Left ventricle myocardium superior (tissue), 1 donor: ENCODE measurements around the gene MALT1. TPM values are rescaled to one million over a fixed set of nuclear protein-coding genes. Genes with fewer than 3 reads are reported as not detected.
"Not testable (repeated sequence)": the region's sequence is repeated elsewhere in the genome, so short reads cannot be mapped to it uniquely, and the experiment has no call there.

Experiments used
- ATAC-seq: fragments of 200-7000 bp; cut with Tn5 transposase; one replicate; pipeline ENCODE4 v1.9.1; 2020; ENCODE audit warnings: mild to moderate bottlenecking, moderate library complexity
- DNase-seq: peaks from one replicate; pipeline ENCODE4 v3.0.0-alpha.2; 2020
- intact Hi-C: fragments of 100-400 bp; cut with micrococcal nuclease; formaldehyde crosslinking; loops from one replicate; pipeline ENCODE4 v1.11.0; 2022
- total RNA-seq: library from RNA; stranded (reverse); fragmentation: NEBNext Ultra II Directional; extraction: Animal tissue kit (Norgen Biotek cat#: 25700); gene quantifications from one replicate; pipeline ENCODE4 v1.2.1, GENCODE V29; 2021
- donor health status: DM: no; HTN: yes; CAD: no; lungs with severe emphysema.

MALT1 gene
- total RNA-seq, 1 donor from 2014 or later = 11.8 TPM

GRCh38 chr18:58721566-58722239 is 50.4 kb downstream of the MALT1 start:
- ATAC-seq = peak; percentile 99

GRCh38 chr18:58723810-58724602 is 52.7 kb downstream of the MALT1 start:
- peak; percentile 50 for ATAC-seq
- DNase-seq = no peak
- intact Hi-C loops = no loop called here

More at GRCh38 chr18:58721566-58722239, 50.4 kb downstream of the MALT1 start:
- intact Hi-C loops = no loop called here
- peak; percentile 81 for DNase-seq

- ATAC-seq = no peak
- intact Hi-C loops = no loop called here
- no peak for DNase-seq
Measured at GRCh38 chr18:58726671-58727070, 55.4 kb downstream of the MALT1 start.

- DNase-seq (peak; percentile 45), ATAC-seq (peak; percentile 76)
- intact Hi-C loops = no loop called here
Measured at GRCh38 chr18:58727776-58728500, 56.7 kb downstream of the MALT1 start.

- ATAC-seq (no peak), DNase-seq (no peak)
- intact Hi-C loops = no loop called here
Measured at GRCh38 chr18:58728719-58729118, 57.5 kb downstream of the MALT1 start.

GRCh38 chr18:58730618-58731017 is 59.4 kb downstream of the MALT1 start:
- ATAC-seq (no peak), DNase-seq (no peak)
- intact Hi-C loops = no loop called here

- intact Hi-C loops = no loop called here
- DNase-seq (no peak), ATAC-seq (no peak)
Measured at GRCh38 chr18:58732471-58732870, 61.2 kb downstream of the MALT1 start.

GRCh38 chr18:58733866-58734265 is 62.6 kb downstream of the MALT1 start:
- DNase-seq (no peak), ATAC-seq (no peak)
- intact Hi-C loops = no loop called here

- intact Hi-C loops = no loop called here
- DNase-seq (no peak), ATAC-seq (no peak)
Measured at GRCh38 chr18:58738322-58738721, 67.1 kb downstream of the MALT1 start.

- DNase-seq (no peak), ATAC-seq (peak; percentile 55)
- intact Hi-C loops = no loop called here
Measured at GRCh38 chr18:58745914-58746313, 74.6 kb downstream of the MALT1 start.

GRCh38 chr18:58748899-58749595 is 77.8 kb downstream of the MALT1 start:
- no peak for DNase-seq
- ATAC-seq = no peak
- intact Hi-C loops = no loop called here

- DNase-seq (no peak), ATAC-seq (no peak)
- intact Hi-C loops = no loop called here
Measured at GRCh38 chr18:58753976-58754375, 82.7 kb downstream of the MALT1 start.

- ATAC-seq (peak; percentile 86), DNase-seq (peak; percentile 69)
- intact Hi-C loops = no loop called here
Measured at GRCh38 chr18:58754544-58755068, 83.3 kb downstream of the MALT1 start.

- ATAC-seq = peak; percentile 91
- DNase-seq = peak; percentile 69
- intact Hi-C loops = no loop called here
Measured at GRCh38 chr18:58755304-58756010, 84.2 kb downstream of the MALT1 start.

- DNase-seq = no peak
- ATAC-seq = no peak
- intact Hi-C loops = no loop called here
Measured at GRCh38 chr18:58756148-58756547, 84.9 kb downstream of the MALT1 start.

GRCh38 chr18:58756596-58757240 is 85.5 kb downstream of the MALT1 start:
- DNase-seq (no peak), ATAC-seq (no peak)
- intact Hi-C loops = no loop called here

GRCh38 chr18:58757351-58757750 is 86.1 kb downstream of the MALT1 start:
- intact Hi-C loops, ATAC-seq, DNase-seq: not testable (repeated sequence)

- ATAC-seq (no peak), DNase-seq (no peak)
- intact Hi-C loops = no loop called here
Measured at GRCh38 chr18:58758046-58758445, 86.8 kb downstream of the MALT1 start.
